Skeletal muscle tissue (tissue), 4 donors: ENCODE data around the gene INPP5A. TPM values are rescaled to one million over a fixed set of nuclear protein-coding genes. Genes with fewer than 3 reads are reported as not detected.

ENCODE experiments used
- H3K27ac ChIP-seq: one replicate; pipeline ENCODE4 v1.7.0; 2013; ENCODE audit warnings: mild to moderate bottlenecking, low read depth, low read length, inconsistent platforms
- H3K27me3 ChIP-seq, 3 donors: one replicate each; pipeline ENCODE4 v1.7.0; 2013; ENCODE audit warnings: low read length in 3 of 3; ENCODE audit not compliant: control insufficient read depth in 3 of 3, insufficient read depth in 3 of 3
- H3K36me3 ChIP-seq, 3 donors: one replicate each; pipeline ENCODE4 v1.7.0; 2013; ENCODE audit warnings: low read length in 3 of 3; ENCODE audit not compliant: control insufficient read depth in 3 of 3, insufficient read depth in 3 of 3
- H3K4me1 ChIP-seq, 3 donors: one replicate each; pipeline ENCODE4 v1.7.0; 2013; ENCODE audit warnings: low read length in 3 of 3, mild to moderate bottlenecking in 3 of 3; ENCODE audit not compliant: control insufficient read depth in 3 of 3, insufficient read depth in 3 of 3
- H3K4me3 ChIP-seq, 3 donors: one replicate each; pipeline ENCODE4 v1.7.0; 2013; ENCODE audit warnings: low read length in 3 of 3
- H3K9ac ChIP-seq, 3 donors: one replicate each; pipeline ENCODE4 v1.7.0; 2013; ENCODE audit warnings: low read length in 3 of 3, mild to moderate bottlenecking in 3 of 3, moderate library complexity in 2 of 3, low read depth in 1 of 3
- H3K9me3 ChIP-seq, 3 donors: one replicate each; pipeline ENCODE4 v1.7.0; 2013; ENCODE audit warnings: low read length in 3 of 3; ENCODE audit not compliant: control insufficient read depth in 3 of 3
- total RNA-seq: library from RNA; depleted of rRNA; stranded (reverse); fragments of >200 nt; gene quantifications from one replicate; pipeline ENCODE4 v1.2.3, GENCODE V29; 2014
- donor health status: Osteomylitis.

The INPP5A gene
- total RNA-seq, 1 donor from 2014 or later: 50.6 TPM

DNA sequence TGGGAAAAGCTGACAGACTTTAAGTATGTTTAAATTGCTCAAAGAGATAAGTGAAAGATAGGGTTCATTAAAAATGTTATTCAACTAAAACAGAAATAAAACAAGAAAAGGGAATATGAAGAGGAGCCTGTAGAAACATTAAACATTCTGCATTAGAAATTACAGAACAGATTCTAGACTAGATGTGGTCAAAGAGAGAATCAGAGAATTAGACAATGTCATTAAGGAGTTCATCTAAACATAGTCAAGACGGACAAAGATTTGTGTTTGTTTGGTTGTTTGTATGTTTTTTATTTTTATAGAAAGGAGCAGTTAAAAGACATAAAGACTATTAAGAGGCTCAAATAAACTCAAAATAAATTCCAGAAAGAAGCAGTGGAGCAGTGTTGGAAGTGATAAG, 168.4 kb downstream of the INPP5A start:
- Histone ChIP-seq H3K4me1 (peaks cover 0 to 13% (median 0%) of the 10 kb centered on the region in 3 donors), H3K36me3 (peaks cover 9 to 20% (median 13%) of the 10 kb centered on the region in 3 donors), H3K9ac (no peak overlapping the region), H3K4me3 (no peak overlapping the region), H3K27ac (no peak overlapping the region), H3K9me3 (peaks cover 0 to 4% (median 0%) of the 10 kb centered on the region in 3 donors), H3K27me3 (no peaks in the 10 kb centered on the region)

DNA sequence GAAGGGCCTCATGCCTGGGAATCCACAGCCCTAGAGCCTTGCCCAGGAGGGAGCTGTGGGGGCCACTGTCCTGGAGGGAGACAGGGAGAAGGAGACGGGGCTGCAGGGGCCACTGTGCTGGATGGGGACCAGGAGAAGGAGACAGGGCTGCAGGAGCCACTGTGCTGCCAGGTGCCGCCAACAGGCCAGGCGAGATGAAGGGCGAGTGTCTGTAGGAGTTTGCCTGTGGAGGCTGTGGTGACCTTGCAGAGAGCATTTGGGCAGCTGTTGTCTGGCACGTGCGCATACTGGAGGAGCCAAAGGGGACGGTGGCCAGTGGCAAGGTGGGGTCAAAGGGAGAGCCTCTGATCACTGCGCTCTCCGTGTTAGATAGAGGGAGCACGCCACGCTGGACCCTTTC, 169.1 kb downstream of the INPP5A start:
- peaks cover 9 to 19% (median 16%) of the 10 kb centered on the region in 3 donors for H3K36me3 ChIP-seq

DNA sequence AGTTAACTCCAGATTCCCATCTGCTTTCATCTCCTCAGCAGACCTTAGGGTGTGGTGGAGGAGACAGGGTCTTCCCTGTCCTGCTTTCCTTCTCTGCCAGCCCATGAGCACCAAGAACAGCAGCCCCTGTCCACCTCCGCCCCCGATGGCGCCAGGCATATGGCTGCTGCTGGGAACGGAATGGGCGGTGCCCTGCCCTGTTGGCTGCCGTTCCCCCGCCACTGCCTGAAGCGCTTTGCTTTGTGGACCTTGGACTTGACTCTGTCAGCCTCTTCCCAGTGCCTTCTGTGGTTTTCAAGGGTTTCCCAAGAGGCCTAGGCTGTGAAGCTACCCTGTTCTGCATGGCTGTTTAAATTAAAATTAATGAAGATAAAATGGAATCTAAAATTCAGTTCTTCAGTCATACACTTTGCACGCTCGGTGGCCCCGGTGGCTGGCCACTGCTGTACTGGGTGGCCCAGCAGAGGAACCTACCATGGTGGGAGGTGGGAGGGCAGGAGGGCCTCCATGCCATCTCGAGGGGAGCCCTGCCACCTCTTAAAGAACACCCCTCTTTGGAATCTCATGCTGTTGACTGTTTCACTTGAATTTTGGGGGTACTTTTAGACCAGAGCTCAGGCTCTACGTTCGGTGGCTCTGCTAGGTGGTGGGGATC, 169.7 kb downstream of the INPP5A start:
- H3K27ac ChIP-seq: no peak overlapping the region
- H3K4me1 ChIP-seq: peaks cover 0 to 13% (median 0%) of the 10 kb centered on the region in 3 donors
- peaks cover 12 to 22% (median 20%) of the 10 kb centered on the region in 3 donors for H3K36me3 ChIP-seq
- H3K27me3 ChIP-seq: no peaks in the 10 kb centered on the region
- H3K4me3 ChIP-seq: no peak overlapping the region
- peaks cover 0 to 4% (median 0%) of the 10 kb centered on the region in 3 donors for H3K9me3 ChIP-seq
- no peak overlapping the region for H3K9ac ChIP-seq

More for the DNA sequence above, 169.1 kb downstream of the INPP5A start:
- no peak overlapping the region for H3K27ac ChIP-seq
- H3K4me3 ChIP-seq: no peak overlapping the region
- H3K9ac ChIP-seq: no peak overlapping the region
- H3K9me3 ChIP-seq: peaks cover 0 to 4% (median 0%) of the 10 kb centered on the region in 3 donors
- H3K4me1 ChIP-seq: peaks cover 0 to 13% (median 0%) of the 10 kb centered on the region in 3 donors
- H3K27me3 ChIP-seq: no peaks in the 10 kb centered on the region

DNA sequence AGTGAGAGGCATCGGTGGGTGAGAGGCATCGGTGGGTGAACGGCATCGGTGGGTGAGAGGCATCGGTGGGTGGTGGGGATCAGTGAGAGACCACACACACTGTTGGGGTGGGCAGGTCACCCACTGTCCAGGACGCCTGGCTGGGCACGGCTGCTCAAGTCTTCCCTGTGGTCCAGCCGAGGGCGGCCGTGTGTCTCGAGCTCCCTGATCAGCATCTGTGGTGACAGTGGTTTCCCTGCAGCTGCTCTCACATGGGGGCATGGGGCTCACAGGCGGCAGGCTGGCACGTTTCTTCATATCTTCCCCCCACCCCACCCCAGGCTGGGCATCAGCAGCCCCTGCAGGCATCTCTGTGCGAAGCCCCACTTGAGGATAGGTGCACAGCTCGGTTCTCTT, 170.2 kb downstream of the INPP5A start:
- Histone ChIP-seq H3K4me1 (peaks cover 0 to 13% (median 0%) of the 10 kb centered on the region in 3 donors), H3K4me3 (no peak overlapping the region), H3K27ac (no peak overlapping the region), H3K36me3 (peaks cover 17 to 24% (median 23%) of the 10 kb centered on the region in 3 donors), H3K9ac (no peak overlapping the region), H3K9me3 (peaks cover 0 to 4% (median 0%) of the 10 kb centered on the region in 3 donors), H3K27me3 (no peaks in the 10 kb centered on the region)

DNA sequence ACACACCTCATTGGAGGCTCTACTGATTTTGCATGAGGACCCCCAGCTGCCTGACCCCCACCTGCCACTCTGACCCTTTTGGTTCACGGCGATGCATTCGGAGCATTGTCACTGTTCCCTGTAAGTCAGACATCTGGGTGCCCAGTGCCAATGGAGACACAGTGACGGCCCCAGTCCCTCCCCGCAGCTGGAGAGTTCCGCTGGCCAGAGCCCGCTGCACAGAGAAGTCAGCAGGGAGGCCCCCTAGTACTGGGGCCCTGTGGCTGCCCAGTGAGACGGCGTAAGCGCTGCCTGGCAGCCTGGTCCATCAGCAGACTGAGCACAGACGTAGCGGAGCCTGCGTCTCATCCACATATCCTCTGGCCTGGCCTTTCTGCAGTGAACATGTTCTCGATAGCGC, 170.9 kb downstream of the INPP5A start:
- Histone ChIP-seq H3K9ac (no peak overlapping the region), H3K4me3 (no peak overlapping the region), H3K27ac (no peak overlapping the region), H3K4me1 (peaks cover 0 to 13% (median 0%) of the 10 kb centered on the region in 3 donors), H3K36me3 (peaks cover 22 to 27% (median 27%) of the 10 kb centered on the region in 3 donors), H3K27me3 (no peaks in the 10 kb centered on the region), H3K9me3 (peaks cover 0 to 4% (median 0%) of the 10 kb centered on the region in 3 donors)

DNA sequence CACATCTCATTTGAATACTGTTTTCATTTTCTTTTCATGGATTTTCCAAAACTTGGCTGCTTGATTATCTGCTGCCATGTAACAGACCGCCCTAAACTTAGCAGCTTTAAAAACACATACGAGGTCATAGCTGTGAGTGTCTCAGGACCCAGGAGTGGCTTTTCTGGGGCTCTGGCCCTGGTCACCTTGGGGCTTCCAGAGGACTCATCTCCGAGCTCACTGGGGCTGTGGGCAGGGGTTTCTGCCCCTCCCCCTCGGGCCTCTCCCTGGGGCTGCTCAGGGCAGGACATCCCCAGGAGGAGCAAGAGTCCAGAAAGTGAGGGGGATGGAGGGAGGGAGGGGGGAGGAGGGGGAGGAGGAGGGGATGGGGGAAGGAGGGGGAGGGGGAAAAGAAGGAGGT, 171.3 kb downstream of the INPP5A start:
- Histone ChIP-seq H3K36me3 (peaks cover 24 to 27% (median 27%) of the 10 kb centered on the region in 3 donors), H3K27me3 (no peaks in the 10 kb centered on the region), H3K4me1 (peaks cover 0 to 13% (median 0%) of the 10 kb centered on the region in 3 donors), H3K4me3 (no peak overlapping the region), H3K9me3 (peaks cover 0 to 4% (median 0%) of the 10 kb centered on the region in 3 donors), H3K27ac (no peak overlapping the region), H3K9ac (no peak overlapping the region)

DNA sequence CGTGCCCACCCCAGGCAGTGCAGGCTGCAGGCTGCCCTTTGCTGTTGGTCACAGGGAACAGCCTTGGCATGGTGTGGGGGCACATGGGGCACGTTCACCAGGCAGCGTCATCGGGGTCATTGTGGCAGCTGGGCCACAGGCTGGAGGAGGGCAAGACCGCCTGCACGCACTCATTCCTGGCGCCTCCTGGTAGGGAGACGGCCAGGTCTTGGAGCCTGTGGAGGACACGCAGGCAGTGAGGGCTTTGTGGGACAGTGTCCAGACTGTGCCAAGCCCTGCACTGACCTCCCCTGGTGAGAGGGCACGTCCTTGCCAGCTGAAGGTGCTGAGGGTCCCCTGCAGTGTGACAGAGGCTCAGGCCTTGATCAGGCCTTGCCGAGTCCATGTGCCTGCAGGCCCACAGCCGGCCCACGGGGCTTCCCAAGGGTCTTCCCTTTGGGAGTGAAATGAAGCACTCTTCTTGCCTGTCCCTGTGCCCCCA, 171.9 kb downstream of the INPP5A start:
- no peaks in the 10 kb centered on the region for H3K27me3 ChIP-seq
- H3K9ac ChIP-seq: no peak overlapping the region
- no peak overlapping the region for H3K4me3 ChIP-seq
- H3K9me3 ChIP-seq: peaks cover 0 to 4% (median 0%) of the 10 kb centered on the region in 3 donors
- peaks cover 0 to 13% (median 0%) of the 10 kb centered on the region in 3 donors for H3K4me1 ChIP-seq
- no peak overlapping the region for H3K27ac ChIP-seq
- peaks cover 25 to 27% (median 27%) of the 10 kb centered on the region in 3 donors for H3K36me3 ChIP-seq

DNA sequence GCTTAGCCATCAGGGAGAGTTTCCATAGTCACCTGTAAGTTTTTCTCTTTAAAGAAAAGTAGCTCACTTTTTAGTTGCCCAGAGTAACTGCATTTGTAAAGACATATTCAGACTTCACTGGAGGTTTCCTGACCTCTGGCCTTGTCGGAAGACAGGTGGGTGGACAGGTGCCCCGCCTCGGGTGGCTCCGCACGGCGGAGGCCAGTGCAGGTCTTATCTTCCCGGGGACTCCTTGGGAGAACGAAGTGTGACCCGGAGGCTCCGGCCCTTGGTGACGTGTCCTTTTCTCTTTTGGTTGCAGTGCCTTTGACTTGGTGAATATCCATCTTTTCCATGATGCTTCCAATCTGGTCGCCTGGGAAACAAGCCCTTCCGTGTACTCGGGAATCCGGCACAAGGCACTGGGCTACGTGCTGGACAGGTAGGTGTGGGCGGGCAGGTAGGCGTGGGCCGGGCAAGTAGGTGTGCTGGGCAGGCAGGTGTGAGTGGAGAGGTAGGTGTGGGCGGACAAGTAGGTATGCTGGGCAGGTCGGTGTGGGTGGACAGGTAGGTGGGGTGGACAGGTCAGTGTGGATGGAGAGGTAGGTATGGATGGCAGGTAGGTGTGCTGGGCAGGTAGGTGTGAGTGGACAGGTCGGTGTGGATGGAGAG, 172.6 kb downstream of the INPP5A start:
- H3K9ac ChIP-seq: no peak overlapping the region
- no peak overlapping the region for H3K4me3 ChIP-seq
- H3K27ac ChIP-seq: no peak overlapping the region
- peaks cover 0 to 4% (median 0%) of the 10 kb centered on the region in 3 donors for H3K9me3 ChIP-seq
- peaks cover 0 to 10% (median 0%) of the 10 kb centered on the region in 3 donors for H3K4me1 ChIP-seq
- H3K36me3 ChIP-seq: peaks cover 25 to 27% (median 27%) of the 10 kb centered on the region in 3 donors
- H3K27me3 ChIP-seq: no peaks in the 10 kb centered on the region

DNA sequence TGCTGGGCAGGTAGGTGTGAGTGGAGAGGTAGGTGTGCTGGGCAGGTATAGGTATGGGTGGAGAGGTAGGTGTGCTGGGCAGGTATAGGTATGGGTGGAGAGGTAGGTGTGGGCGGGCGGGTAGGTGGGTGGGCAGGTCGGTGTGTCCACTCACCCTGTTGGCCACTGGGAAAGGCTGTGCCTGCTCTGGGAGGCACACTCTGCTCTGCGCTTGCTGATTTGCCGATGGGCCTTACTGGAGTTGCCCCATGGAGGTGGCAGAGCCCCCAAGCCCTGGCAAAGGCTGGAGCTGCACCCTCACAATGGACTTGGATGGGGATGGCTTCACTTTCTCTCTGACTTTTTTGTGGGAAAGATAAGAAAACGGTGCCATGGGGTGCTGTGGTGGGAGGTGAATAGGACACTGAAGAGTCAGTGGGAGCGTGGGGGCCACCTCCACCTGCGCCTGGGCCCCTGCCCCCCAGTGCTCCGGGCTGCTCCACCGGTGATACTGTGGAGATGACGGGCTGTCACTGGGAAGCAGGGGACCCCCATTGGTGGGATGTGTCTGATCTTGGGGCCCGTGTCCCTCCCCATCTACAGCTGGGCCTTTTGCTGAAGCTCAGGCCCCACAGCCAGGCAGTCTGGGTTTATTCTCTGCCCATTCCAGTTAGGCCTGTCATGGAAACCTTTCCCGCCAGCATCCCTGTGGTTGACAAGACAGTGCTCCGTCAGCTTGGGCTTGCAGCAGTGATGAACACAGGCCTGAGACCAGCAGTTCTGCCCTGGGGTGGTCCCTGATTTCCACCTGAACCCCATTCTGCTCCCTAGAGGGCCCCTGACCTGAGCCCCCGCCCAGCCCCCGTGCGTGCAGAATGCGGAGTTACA, 173.4 kb downstream of the INPP5A start:
- H3K27me3 ChIP-seq: no peaks in the 10 kb centered on the region
- H3K36me3 ChIP-seq: peaks cover 21 to 27% (median 25%) of the 10 kb centered on the region in 3 donors
- no peak overlapping the region for H3K4me3 ChIP-seq
- H3K27ac ChIP-seq: no peak overlapping the region
- no peak overlapping the region for H3K9ac ChIP-seq
- H3K9me3 ChIP-seq: peaks cover 0 to under 1% (median 0%) of the 10 kb centered on the region in 3 donors
- peaks cover 0 to 5% (median 0%) of the 10 kb centered on the region in 3 donors for H3K4me1 ChIP-seq
